MG63 (cell line): Measurements from ENCODE around the gene CCDC149. TPM values are rescaled to one million over a fixed set of nuclear protein-coding genes. Genes with fewer than 3 reads are reported as not detected.

Experiments used
- DNase-seq: peaks from one replicate; pipeline ENCODE4 v3.0.0-alpha.2; 2020
- H3K27me3 ChIP-seq: fragments of 250-450 bp; sonication (Bioruptor Pico); 2 replicates; pipeline ENCODE4 v1.5.1; 2020; ENCODE audit warnings: mild to moderate bottlenecking, moderate library complexity
- H3K36me3 ChIP-seq: fragments of 250-450 bp; sonication (Bioruptor Pico); 2 replicates; pipeline ENCODE4 v1.5.1; 2020; ENCODE audit warnings: mild to moderate bottlenecking, moderate library complexity
- H3K4me3 ChIP-seq: fragments of 250-450 bp; sonication (Bioruptor Pico); 2 replicates; pipeline ENCODE4 v1.5.1; 2020; ENCODE audit warnings: mild to moderate bottlenecking, moderate library complexity
- H3K9me3 ChIP-seq: fragments of 250-450 bp; sonication (Bioruptor Pico); 2 replicates; pipeline ENCODE4 v1.5.1; 2020; ENCODE audit warnings: mild to moderate bottlenecking, moderate library complexity
- total RNA-seq: library from RNA; depleted of rRNA; stranded (reverse); fragments of >200 nt; shearing (Covaris generic); gene quantifications from 2 replicates; pipeline ENCODE4 v1.2.3, GENCODE V29; 2014; ENCODE audit warnings: low replicate concordance

CCDC149 gene
- total RNA-seq, 1 experiment from 2014 or later: 2.3 TPM

DNA sequence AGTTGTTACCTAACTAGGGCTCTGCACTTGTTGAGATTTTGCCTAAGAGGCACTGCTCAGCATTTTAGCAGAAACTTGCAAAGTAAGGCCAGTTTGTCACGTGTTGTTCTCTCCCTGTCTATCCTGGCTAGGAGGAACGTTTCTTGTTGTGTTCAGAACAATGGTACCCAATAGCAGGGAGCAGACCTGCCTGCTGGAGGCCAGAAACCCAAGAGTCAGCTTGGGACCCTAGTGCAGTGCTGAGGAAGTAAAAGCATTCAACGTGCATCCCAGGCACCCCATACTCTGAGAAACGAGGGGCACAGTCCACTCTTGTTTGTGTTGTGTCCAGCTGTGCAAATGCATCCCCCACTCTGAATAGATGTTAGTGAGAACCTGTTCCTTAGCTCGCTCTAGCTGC is 75.1 kb downstream of the CCDC149 start:
- no peaks in the 10 kb centered on the region for H3K9me3 ChIP-seq
- H3K36me3 ChIP-seq: no peaks in the 10 kb centered on the region
- no peak overlapping the region for H3K4me3 ChIP-seq
- no peak for DNase-seq
- H3K27me3 ChIP-seq: no peaks in the 10 kb centered on the region

DNA sequence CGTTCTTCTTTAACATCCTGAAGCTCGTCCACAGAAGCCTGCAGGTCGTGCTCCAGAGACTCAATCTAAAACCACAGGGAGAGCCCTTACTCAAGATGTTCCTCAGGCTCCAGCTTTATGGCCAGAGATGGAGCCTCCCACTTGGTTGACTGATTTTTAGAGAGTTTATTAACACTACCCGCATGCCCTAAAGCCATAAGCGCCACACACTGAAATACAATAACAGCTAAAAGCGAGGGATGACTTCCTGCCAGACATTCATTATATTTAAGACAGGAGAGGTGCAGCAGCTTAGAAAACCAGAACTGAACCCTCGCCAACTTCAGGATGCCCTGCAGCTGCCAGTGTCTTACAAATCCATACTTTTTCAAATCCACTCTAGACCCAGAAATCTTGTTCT is 75.5 kb downstream of the CCDC149 start:
- Histone ChIP-seq H3K27me3 (no peaks in the 10 kb centered on the region), H3K9me3 (no peaks in the 10 kb centered on the region), H3K36me3 (no peaks in the 10 kb centered on the region), H3K4me3 (no peak overlapping the region)
- no peak for DNase-seq

DNA sequence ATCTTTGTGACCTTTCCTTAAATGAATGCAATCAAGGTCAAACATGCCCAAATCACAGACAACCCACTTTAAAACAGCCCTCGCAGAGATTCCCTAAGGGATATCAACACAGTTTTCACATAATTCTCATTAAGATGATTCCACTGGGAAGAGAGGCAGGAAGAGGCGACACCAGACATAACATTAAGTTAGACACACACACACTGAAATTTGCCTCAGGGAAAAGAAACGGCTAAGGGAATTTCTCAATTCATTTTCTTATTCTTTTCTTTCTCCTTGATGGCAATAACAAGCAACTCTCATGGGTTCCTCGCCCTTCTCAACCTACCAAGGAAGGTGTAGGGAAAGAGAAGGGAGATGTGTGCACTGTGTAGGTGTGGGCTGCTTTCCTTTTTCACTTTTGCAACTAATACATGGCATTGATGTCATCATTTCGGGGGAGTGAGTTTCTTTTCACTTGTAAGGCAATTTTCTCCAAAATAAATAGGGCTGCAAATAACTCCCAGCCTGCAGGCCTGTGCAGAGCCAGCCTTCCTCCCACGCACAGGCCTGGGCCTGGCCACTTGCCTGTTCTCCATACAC is 76.1 kb downstream of the CCDC149 start:
- no peak for DNase-seq
- Histone ChIP-seq H3K36me3 (no peaks in the 10 kb centered on the region), H3K27me3 (no peaks in the 10 kb centered on the region), H3K4me3 (no peak overlapping the region), H3K9me3 (no peaks in the 10 kb centered on the region)

GRCh38 chr4:24835696-24836095 is 77.1 kb downstream of the CCDC149 start:
- Histone ChIP-seq H3K36me3 (no peaks in the 10 kb centered on the region), H3K27me3 (no peaks in the 10 kb centered on the region), H3K9me3 (no peaks in the 10 kb centered on the region), H3K4me3 (no peak overlapping the region)
- DNase-seq: no peak

DNA sequence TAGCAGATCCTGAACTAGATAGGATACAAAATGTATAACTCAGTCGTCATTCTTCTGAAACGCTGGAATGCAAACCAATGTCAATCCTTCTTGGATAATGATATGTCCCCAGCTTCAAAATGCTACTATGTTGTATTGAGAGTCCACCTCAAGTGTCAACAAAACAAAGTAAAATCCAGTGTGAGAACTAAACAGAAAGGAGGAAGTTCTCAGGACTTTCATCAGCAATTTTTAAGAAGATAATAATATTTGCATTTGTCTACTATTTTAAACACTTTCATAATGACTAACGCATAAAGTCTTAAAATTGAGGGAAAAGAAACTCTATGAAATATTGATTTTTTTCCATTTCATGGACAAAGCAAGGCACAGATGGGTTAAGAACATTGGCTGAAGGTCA is 81.2 kb downstream of the CCDC149 start:
- Histone ChIP-seq H3K36me3 (no peaks in the 10 kb centered on the region), H3K27me3 (no peaks in the 10 kb centered on the region), H3K4me3 (no peak overlapping the region), H3K9me3 (no peaks in the 10 kb centered on the region)
- DNase-seq: no peak

- Histone ChIP-seq H3K9me3 (no peaks in the 10 kb centered on the region), H3K36me3 (no peaks in the 10 kb centered on the region), H3K27me3 (no peaks in the 10 kb centered on the region), H3K4me3 (no peak overlapping the region)
- DNase-seq: no peak
Measured at GRCh38 chr4:24824720-24825119, 88.1 kb downstream of the CCDC149 start.

DNA sequence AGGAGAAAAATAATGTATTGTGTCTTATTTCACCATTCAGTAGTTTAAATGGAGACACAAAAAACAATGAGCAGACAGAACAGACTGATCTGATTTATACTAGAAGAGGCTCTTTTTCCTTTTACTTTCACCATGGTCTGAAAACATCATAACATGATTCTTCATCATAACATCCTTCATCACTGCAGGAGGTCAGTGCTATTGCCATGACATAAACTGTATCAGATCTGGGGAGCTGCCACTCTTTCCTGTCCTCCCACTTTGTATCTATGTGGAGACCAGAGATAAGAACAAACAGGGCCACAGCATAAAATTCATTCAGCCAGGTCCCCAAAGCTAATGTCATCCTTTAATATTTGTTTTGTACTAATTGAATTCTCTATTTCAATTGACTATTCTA is 92.3 kb downstream of the CCDC149 start:
- H3K36me3 ChIP-seq: no peaks in the 10 kb centered on the region
- no peaks in the 10 kb centered on the region for H3K27me3 ChIP-seq
- no peak overlapping the region for H3K4me3 ChIP-seq
- no peak for DNase-seq
- H3K9me3 ChIP-seq: no peaks in the 10 kb centered on the region

DNA sequence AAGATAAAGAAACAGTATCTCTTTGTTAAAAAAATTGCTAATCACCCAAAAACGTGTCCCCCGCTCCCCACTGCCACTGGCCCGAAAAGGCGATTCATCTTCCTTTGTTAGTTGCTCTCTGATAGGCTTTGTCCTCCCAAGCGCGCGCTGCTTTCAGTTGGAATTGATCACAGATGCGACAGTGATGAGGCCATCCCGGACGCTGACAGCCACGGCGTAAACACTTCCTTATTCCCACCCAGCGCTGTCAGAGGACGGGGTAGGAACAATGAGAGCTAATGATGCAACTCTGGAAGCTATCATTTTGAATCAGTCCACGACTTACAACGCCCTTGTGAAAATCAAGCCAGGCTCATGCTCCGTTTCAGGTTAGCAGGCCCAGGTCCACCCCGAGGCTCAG is 96.0 kb downstream of the CCDC149 start:
- no peaks in the 10 kb centered on the region for H3K36me3 ChIP-seq
- DNase-seq: no peak
- H3K27me3 ChIP-seq: no peaks in the 10 kb centered on the region
- H3K4me3 ChIP-seq: no peak overlapping the region
- H3K9me3 ChIP-seq: no peaks in the 10 kb centered on the region

- no peak for DNase-seq
- Histone ChIP-seq H3K27me3 (no peaks in the 10 kb centered on the region), H3K4me3 (no peak overlapping the region), H3K36me3 (no peaks in the 10 kb centered on the region), H3K9me3 (no peaks in the 10 kb centered on the region)
Measured at GRCh38 chr4:24813732-24814131, 99.1 kb downstream of the CCDC149 start.

DNA sequence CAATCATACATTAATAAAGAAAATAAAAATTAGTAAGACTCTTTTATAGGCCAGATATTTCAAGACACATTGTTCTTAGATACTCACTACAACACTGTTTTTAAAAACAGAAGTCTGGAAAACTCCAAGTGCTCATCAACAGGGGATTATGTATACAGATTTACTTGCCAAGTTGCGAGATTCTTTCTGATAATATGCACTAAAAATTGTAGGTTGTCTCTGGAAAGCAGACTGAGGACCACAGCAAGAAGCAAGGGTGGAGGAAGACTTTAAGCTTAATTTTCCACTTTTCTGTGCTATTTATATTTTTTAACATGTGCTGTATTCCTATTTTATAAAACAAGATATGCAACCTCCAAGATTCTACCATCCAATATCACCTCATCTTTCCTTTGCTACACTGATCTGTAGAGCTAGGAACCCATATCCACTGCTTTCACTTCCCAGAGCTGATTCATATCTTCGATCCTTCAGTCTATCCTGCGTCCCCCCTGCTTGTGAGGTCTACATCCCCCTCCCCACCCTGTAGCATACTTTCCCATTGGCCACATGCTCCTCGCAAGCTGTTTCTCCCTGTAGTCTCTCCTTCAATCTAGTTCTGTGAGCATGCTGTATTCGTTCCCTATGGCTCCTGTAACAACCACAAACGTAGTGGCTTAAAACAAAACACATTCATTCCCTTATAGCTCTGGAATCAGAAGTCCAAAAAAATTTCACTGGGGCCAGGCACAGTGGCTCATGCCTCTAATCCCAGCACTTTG is 101.8 kb downstream of the CCDC149 start:
- Histone ChIP-seq H3K27me3 (no peaks in the 10 kb centered on the region), H3K9me3 (no peaks in the 10 kb centered on the region), H3K4me3 (no peak overlapping the region), H3K36me3 (no peaks in the 10 kb centered on the region)
- no peak for DNase-seq

DNA sequence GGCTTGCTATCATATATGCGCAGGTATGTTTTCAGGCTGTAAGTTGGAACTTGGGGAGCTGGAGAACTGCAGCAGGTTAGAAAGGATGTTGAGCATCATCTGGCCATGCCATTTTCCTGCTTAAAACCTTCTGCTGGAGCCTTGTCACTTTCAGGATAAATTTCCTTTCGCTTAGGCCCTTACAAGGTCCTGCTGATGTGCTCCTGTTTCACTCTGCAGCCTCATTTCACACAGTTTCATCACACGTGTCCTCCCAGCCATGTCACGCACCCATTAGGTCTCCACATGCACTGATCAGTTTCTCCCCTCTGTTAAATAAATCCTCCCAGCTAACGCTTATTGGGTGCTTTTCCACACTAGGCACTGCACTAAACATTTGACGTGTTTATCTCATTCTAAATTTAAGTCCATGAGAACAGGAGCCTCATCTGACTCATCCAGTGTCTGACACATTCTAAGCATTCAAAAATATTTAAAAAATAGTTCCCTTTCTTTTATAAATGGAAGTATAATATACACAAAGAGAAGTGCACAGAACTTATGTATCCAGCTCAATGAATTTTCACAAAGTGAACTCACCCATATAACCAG is 102.9 kb downstream of the CCDC149 start:
- Histone ChIP-seq H3K36me3 (no peaks in the 10 kb centered on the region), H3K4me3 (no peak overlapping the region), H3K9me3 (no peaks in the 10 kb centered on the region), H3K27me3 (no peaks in the 10 kb centered on the region)
- DNase-seq: no peak

DNA sequence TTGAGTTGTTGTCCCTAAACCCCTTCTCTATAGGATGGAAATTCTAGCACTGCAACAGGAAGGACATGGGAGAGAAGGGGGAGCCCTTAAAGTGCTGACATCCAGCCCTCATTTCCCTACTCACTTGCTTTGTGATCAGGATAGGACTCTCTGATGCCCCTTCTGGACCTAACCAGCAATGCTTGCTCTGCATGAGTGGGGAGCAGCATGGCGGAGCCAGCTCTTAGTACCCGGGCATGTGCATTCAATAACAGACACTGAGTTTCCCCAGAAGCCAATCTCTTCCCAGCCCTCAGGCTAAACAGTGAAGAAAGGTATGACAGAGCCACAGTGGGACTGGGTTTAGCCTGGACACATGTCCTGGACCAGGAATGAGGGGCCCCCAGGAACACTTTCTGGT is 103.5 kb downstream of the CCDC149 start:
- H3K36me3 ChIP-seq: no peaks in the 10 kb centered on the region
- H3K9me3 ChIP-seq: no peaks in the 10 kb centered on the region
- no peak for DNase-seq
- H3K27me3 ChIP-seq: no peaks in the 10 kb centered on the region
- H3K4me3 ChIP-seq: no peak overlapping the region

GRCh38 chr4:24808955-24809354 is 103.9 kb downstream of the CCDC149 start:
- Histone ChIP-seq H3K9me3 (no peaks in the 10 kb centered on the region), H3K27me3 (no peaks in the 10 kb centered on the region), H3K4me3 (no peak overlapping the region), H3K36me3 (no peaks in the 10 kb centered on the region)
- no peak for DNase-seq

DNA sequence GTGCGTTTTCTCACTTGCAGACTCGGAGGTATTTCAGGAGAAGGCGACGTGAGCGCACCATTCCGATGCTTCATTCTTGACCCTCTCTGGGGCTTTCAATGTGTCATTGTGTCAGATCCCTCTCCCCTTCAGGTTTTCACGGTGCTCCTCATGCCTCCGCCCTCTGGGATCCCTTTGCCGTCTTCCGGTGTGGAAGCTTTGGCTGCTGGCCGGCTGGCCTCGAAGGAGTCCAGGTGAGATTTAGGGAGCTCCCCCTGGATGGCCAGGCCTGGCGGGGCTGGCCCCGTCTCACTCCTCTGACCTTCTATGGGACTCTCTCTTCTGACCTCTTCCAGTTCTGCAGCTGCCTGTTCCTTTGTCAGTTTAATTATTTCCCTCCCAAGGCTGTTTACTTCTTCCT is 104.6 kb downstream of the CCDC149 start:
- no peak for DNase-seq

DNA sequence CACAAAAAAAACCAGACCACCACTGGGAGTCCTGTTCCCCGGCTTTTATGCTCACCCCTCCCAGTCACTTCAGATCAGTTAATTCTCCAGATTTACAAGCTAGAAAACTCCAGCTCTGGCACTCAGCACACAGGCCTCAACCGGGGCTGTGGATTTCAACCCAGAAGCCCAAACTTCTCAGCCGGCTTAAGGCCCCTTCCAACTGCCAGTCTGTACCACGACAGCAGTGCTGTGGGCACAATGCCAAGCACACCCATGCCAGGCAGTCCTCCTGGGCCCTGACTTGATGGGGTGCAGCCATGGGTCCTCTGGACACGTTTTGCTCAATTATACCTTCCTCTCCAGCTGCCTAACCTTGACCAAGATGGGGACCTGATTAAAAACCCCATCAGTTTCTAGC is 105.2 kb downstream of the CCDC149 start:
- H3K9me3 ChIP-seq: no peaks in the 10 kb centered on the region
- no peak for DNase-seq
- no peaks in the 10 kb centered on the region for H3K36me3 ChIP-seq
- no peak overlapping the region for H3K4me3 ChIP-seq
- no peaks in the 10 kb centered on the region for H3K27me3 ChIP-seq

More for the DNA sequence above, 104.6 kb downstream of the CCDC149 start:
- no peaks in the 10 kb centered on the region for H3K9me3 ChIP-seq
- H3K27me3 ChIP-seq: no peaks in the 10 kb centered on the region
- no peak overlapping the region for H3K4me3 ChIP-seq
- H3K36me3 ChIP-seq: no peaks in the 10 kb centered on the region

DNA sequence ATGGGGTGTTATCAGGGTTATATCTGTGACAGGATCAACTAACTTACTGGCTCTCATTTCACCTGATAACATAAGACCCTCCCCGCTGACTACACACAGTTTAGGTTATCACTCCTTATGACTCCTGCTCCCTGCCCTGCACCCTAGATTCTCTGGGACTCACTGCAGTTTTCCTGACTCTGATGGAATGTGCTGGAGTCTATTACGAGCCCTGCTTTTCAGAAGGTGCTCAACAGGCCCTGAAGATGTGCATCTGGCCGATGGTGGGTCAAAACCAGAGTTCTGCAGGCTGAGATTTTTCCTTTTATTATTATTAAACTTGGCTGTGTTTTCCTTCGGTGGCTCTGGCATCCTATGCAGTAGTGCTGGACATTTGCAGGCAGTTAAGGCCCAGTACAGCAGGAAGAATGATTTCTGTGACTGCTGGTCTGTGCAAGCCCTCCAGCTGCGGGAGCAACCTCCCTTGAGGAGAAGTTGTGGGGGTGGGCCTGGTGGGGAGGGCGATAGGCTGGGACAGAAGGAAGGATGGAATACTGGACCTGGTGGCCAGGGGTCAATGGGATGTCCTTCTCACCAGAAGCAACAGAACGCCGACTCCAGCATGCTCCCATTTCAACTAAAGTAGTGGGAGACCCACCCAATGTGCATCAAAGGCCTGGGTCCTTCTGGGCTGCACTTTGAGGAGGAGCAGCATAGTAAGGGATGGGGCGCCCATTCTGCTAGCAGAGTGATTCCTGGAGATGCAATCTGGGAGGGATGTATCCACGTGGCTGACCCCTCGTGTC is 106.4 kb downstream of the CCDC149 start:
- Histone ChIP-seq H3K9me3 (no peaks in the 10 kb centered on the region), H3K27me3 (no peaks in the 10 kb centered on the region), H3K36me3 (no peaks in the 10 kb centered on the region), H3K4me3 (no peak overlapping the region)
- no peak for DNase-seq

GRCh38 chr4:24805566-24805965 is 107.3 kb downstream of the CCDC149 start:
- no peaks in the 10 kb centered on the region for H3K36me3 ChIP-seq
- no peak for DNase-seq
- H3K9me3 ChIP-seq: no peaks in the 10 kb centered on the region
- H3K4me3 ChIP-seq: no peak overlapping the region
- no peaks in the 10 kb centered on the region for H3K27me3 ChIP-seq
